Heart right ventricle (tissue), 16 donors: ENCODE results near the gene NKX6-2. TPM values are rescaled to one million over a fixed set of nuclear protein-coding genes. Genes with fewer than 3 reads are reported as not detected.

ENCODE experiments used
- ATAC-seq, 8 donors: fragments of 200-7000 bp; cut with Tn5 transposase; one replicate each; pipeline ENCODE4 v1.9.1; 2020; ENCODE audit warnings: mild to moderate bottlenecking in 8 of 8, moderate library complexity in 8 of 8, moderate number of reproducible peaks in 1 of 8
- DNase-seq, 2 donors: peaks; one replicate each; pipeline ENCODE4 v3.0.0-alpha.2; 2020
- H3K27ac ChIP-seq, 10 donors: fragments of 200-600 bp; sonication (generic) in 2 of 10; one replicate each; pipeline versions ENCODE4 v1.5.0 to v1.8.0; 2020 to 2022; ENCODE audit warnings: mild to moderate bottlenecking in 3 of 10
- H3K27me3 ChIP-seq, 7 donors: fragments of 200-600 bp; one replicate each; pipeline ENCODE4 v1.8.0; 2021 to 2022; ENCODE audit warnings: mild to moderate bottlenecking in 2 of 7
- H3K36me3 ChIP-seq, 9 donors: fragments of 200-600 bp; sonication (generic) in 1 of 9; one replicate each; pipeline versions ENCODE4 v1.5.0 to v1.8.0; 2020 to 2022; ENCODE audit warnings: mild to moderate bottlenecking in 2 of 9
- H3K4me1 ChIP-seq, 9 donors: fragments of 200-600 bp; sonication (generic) in 1 of 9; one replicate each; pipeline versions ENCODE4 v1.5.0 to v1.8.0; 2020 to 2022; ENCODE audit warnings: mild to moderate bottlenecking in 4 of 9
- H3K4me3 ChIP-seq, 10 donors: fragments of 200-600 bp; sonication (generic) in 2 of 10; one replicate each; pipeline versions ENCODE4 v1.5.0 to v1.8.0; 2020 to 2022; ENCODE audit warnings: mild to moderate bottlenecking in 7 of 10, moderate library complexity in 2 of 10
- H3K9me3 ChIP-seq, 11 donors: fragments of 200-600 bp in 10 of 11; sonication (generic) in 2 of 11; one replicate each; pipeline versions ENCODE4 v1.5.0 to v1.8.0; 2013 to 2022; ENCODE audit warnings: mild to moderate bottlenecking in 2 of 11, control low read depth in 1 of 11, moderate library complexity in 1 of 11
- CTCF ChIP-seq, 9 donors: fragments of 200-600 bp; sonication (generic) in 2 of 9; IDR thresholded peaks; one replicate each; pipeline versions ENCODE4 v1.5.0 to v1.8.0; 2021 to 2022; ENCODE audit warnings: antibody characterized with exemption in 9 of 9, mild to moderate bottlenecking in 5 of 9, moderate library complexity in 1 of 9
- WGBS, 2 donors: extraction: QIAGEN DNeasy Blood & Tissue Kit; methylation state at CpG; one replicate each; pipeline ENCODE4 v1.1.7; 2013; ENCODE audit warnings: inconsistent platforms in 1 of 2; 5-methylcytosine and 5-hydroxymethylcytosine counted together
- intact Hi-C, 10 donors: fragments of 100-400 bp; cut with DNase I; formaldehyde crosslinking; loops; one replicate each; pipeline versions ENCODE4 v1.11.1 to v1.14.2; 2022
- polyA plus RNA-seq, 2 donors: library from polyadenylated mRNA; stranded (reverse); fragments of 200-250 nt; gene quantifications; one replicate each; pipeline ENCODE4 v1.2.3, GENCODE V29; 2013
- total RNA-seq, 10 donors: library from RNA; stranded (reverse); fragmentation: NEBNext Ultra II Directional in 3 of 10; extraction: Animal tissue kit (Norgen Biotek cat#: 25700) in 3 of 10; gene quantifications; one replicate each; pipeline versions ENCODE4 v1.2.1 to v1.2.4, GENCODE V29; 2021 to 2023
- donor health status: Arrhythmogenic right ventricular cardiomyopathy.
- donor health status: ischemic (EF 13 %, LVEDD 7.1; RV severe dilation, severe dysfunction).
- donor health status: healthy with polysubstance abuse.
- donor health status: DM: no; HTN: yes; CAD: no.
- donor health status: DM: no; HTN: no; CAD: no.
- donor health status: ischemic (EF 25% LVEDD 6.9; RV normal size, moderate dysfunction).
- donor health status: ischemic (EF 25% LVEDD 5.7; RV mildly dilated, moderate dysfunction).
- donor health status: healthy.
- donor health status: DM: yes; HTN: yes; CAD: no.
- donor health status: Ischemic cardiomyopathy.
- donor health status: ischemic (EF 35%, LVEDD 5.7; RV mildly dilated, moderate dysfunction).
- donor health status: nonischemic (EF 11% LVEDD 7.7; RV severe dilation, severe dysfunction).
- donor health status: DM: yes; HTN: yes; CAD: no.
- donor health status: PGD.
- donor health status: ischemic (EF 29% LVEDD 5.4; RV normal size, mild dysfunction).
- donor health status: nonischemic (EF 23%, LVEDD 6.1; RV moderate dilation, normal function).

NKX6-2 gene
- total and polyA plus RNA-seq, 12 donors = 0.17 to 0.51 TPM; not detected in 10

- no peaks in the 10 kb centered on the region for H3K4me1 ChIP-seq
- H3K36me3 ChIP-seq = peaks cover 0 to 79% (median 34%) of the 10 kb centered on the region in 9 donors
- H3K9me3 ChIP-seq = no peaks in the 10 kb centered on the region
- H3K4me3 ChIP-seq = no peak overlapping the region
- WGBS, 2 donors = 88 to 93% methylated on average over 18 of the region's 18 CpGs
- TF ChIP-seq CTCF (IDR thresholded peaks at IDR 0.05) = no peak
- H3K27me3 ChIP-seq = no peaks in the 10 kb centered on the region
- DNase-seq (no peak), ATAC-seq (no peak)
- H3K27ac ChIP-seq = no peak overlapping the region
- intact Hi-C loops = no loop called here
Measured at GRCh38 chr10:132754071-132754470, 31.9 kb downstream of the NKX6-2 start.

- H3K9me3 ChIP-seq = no peaks in the 10 kb centered on the region
- peaks cover 0 to 79% (median 32%) of the 10 kb centered on the region in 9 donors for H3K36me3 ChIP-seq
- no peaks in the 10 kb centered on the region for H3K4me1 ChIP-seq
- no peak overlapping the region for H3K27ac ChIP-seq
- no peak for ATAC-seq
- DNase-seq = no peak
- no peak for TF ChIP-seq CTCF (IDR thresholded peaks at IDR 0.05)
- no peak overlapping the region for H3K4me3 ChIP-seq
- no peaks in the 10 kb centered on the region for H3K27me3 ChIP-seq
- 82 to 86% methylated on average over 15 of the region's 15 CpGs for WGBS, 2 donors
- intact Hi-C loops = no loop called here
Measured at GRCh38 chr10:132753596-132753995, 32.4 kb downstream of the NKX6-2 start.

GRCh38 chr10:132752961-132753360 lies 33.0 kb downstream of the NKX6-2 start:
- Histone ChIP-seq H3K27ac (no peak overlapping the region), H3K4me3 (no peak overlapping the region), H3K9me3 (no peaks in the 10 kb centered on the region), H3K4me1 (no peaks in the 10 kb centered on the region), H3K27me3 (no peaks in the 10 kb centered on the region), H3K36me3 (peaks cover 0 to 80% (median 32%) of the 10 kb centered on the region in 9 donors)
- no peak for DNase-seq
- WGBS, 2 donors = 96 to 98% methylated on average over 28 of the region's 28 CpGs
- ATAC-seq = no peak
- intact Hi-C loops = no loop called here
- TF ChIP-seq CTCF (IDR thresholded peaks at IDR 0.05) = no peak

GRCh38 chr10:132752378-132752777 lies 33.6 kb downstream of the NKX6-2 start:
- DNase-seq = no peak
- 97 to 99% methylated on average over 18 to 20 of the region's 20 CpGs for WGBS, 2 donors
- Histone ChIP-seq H3K9me3 (no peaks in the 10 kb centered on the region), H3K27me3 (no peaks in the 10 kb centered on the region), H3K36me3 (peaks cover 0 to 77% (median 30%) of the 10 kb centered on the region in 9 donors), H3K4me1 (no peaks in the 10 kb centered on the region), H3K4me3 (no peak overlapping the region), H3K27ac (no peak overlapping the region)
- peak in 1 of 8 donors; percentile 11 for ATAC-seq
- no peak for TF ChIP-seq CTCF (IDR thresholded peaks at IDR 0.05)
- intact Hi-C loops = no loop called here
